DND-41 (cell line): ENCODE results near the gene MAPKBP1.

Source experiments
- ATAC-seq: fragments of 200-7000 bp; cut with Tn5 transposase; 3 replicates; pipeline ENCODE4 v1.9.1; 2021; ENCODE audit warnings: low read depth; ENCODE audit not compliant: insufficient read depth
- DNase-seq: peaks from one replicate; pipeline ENCODE4 v3.0.0-alpha.2; 2020
- H2AFZ ChIP-seq: 2 replicates; pipeline ENCODE4 v1.6.0; 2012; ENCODE audit warnings: low read depth, low read length
- H3K27ac ChIP-seq: 2 replicates; pipeline ENCODE4 v1.5.1; 2012; ENCODE audit warnings: low read length, inconsistent platforms
- H3K27me3 ChIP-seq: fragments of 200-600 bp; sonication (generic); 2 replicates; pipeline ENCODE4 v1.6.0; 2012; ENCODE audit warnings: low read length, mild to moderate bottlenecking, inconsistent platforms; ENCODE audit not compliant: insufficient read depth, poor library complexity
- H3K36me3 ChIP-seq: 2 replicates; pipeline ENCODE4 v1.5.1; 2012; ENCODE audit warnings: low read length, inconsistent platforms; ENCODE audit not compliant: insufficient read depth
- H3K4me1 ChIP-seq: 2 replicates; pipeline ENCODE4 v1.5.1; 2012; ENCODE audit warnings: mild to moderate bottlenecking, low read length; ENCODE audit not compliant: insufficient read depth
- H3K4me2 ChIP-seq: 2 replicates; pipeline ENCODE4 v1.6.0; 2012; ENCODE audit warnings: mild to moderate bottlenecking, moderate library complexity, low read length, inconsistent platforms; ENCODE audit not compliant: insufficient read depth
- H3K4me3 ChIP-seq, 2 experiments: fragments of 200-600 bp in 1 of 2; shearing (Covaris generic) in 1 of 2; 2 replicates each; pipeline ENCODE4 v1.5.1; 2012 to 2016; ENCODE audit warnings: inconsistent platforms in 2 of 2, low read length in 2 of 2, mild to moderate bottlenecking in 2 of 2, low read depth in 1 of 2, moderate library complexity in 1 of 2
- H3K79me2 ChIP-seq: 2 replicates; pipeline ENCODE4 v1.6.0; 2012; ENCODE audit warnings: low read length, inconsistent platforms; ENCODE audit not compliant: insufficient read depth
- H3K9ac ChIP-seq: 2 replicates; pipeline ENCODE4 v1.6.0; 2012; ENCODE audit warnings: low read depth, mild to moderate bottlenecking, inconsistent platforms, low read length, moderate library complexity
- H3K9me3 ChIP-seq: 2 replicates; pipeline ENCODE4 v1.5.1; 2012; ENCODE audit warnings: low read length, moderate library complexity, mild to moderate bottlenecking, inconsistent platforms; ENCODE audit not compliant: insufficient read depth, severe bottlenecking
- H4K20me1 ChIP-seq: 2 replicates; pipeline ENCODE4 v1.6.0; 2012; ENCODE audit warnings: low read length; ENCODE audit not compliant: insufficient read depth
- EZH2 ChIP-seq: IDR thresholded peaks from 3 replicates; pipeline ENCODE4 v1.6.1; 2012; ENCODE audit warnings: borderline replicate concordance, low read depth, mild to moderate bottlenecking, moderate library complexity, low read length, inconsistent platforms; ENCODE audit not compliant: severe bottlenecking
- TF ChIP-seq, protein P1 (sequence below): IDR thresholded peaks from 2 replicates; pipeline ENCODE4 v1.5.1; 2012; ENCODE audit warnings: borderline replicate concordance, low read length, moderate library complexity, mild to moderate bottlenecking; ENCODE audit not compliant: poor library complexity, severe bottlenecking; ENCODE audit errors: extremely low read depth

MAPKBP1 gene

DNA sequence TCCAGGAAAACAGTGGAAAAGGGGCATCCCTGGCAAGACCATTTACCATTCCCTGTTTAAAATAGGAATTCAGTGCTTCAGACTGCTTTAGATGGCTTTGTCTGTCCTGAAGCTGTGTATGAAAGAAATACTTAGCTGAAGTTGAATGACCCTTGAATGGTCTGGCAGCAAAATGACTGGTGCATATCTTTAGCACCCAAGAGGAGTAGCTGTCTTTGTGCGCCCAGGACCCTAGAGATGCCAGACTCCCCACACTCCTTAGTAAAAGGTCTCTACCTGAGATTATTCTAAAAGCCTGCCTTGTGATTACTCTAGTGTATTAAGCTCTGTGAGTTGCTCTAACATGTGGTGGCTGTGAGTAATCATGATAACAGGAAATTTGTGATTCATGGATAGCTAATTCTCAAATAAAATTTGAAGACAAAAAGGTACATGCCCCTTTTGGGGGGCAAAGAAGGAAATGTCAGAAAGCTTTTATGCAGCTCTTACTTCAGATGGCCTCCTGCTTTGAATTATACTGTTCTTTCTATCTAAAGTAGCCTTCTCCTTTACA, 3.2 kb downstream of the MAPKBP1 start:
- Histone ChIP-seq H3K79me2 (peaks cover 58% of the 10 kb centered on the region), H2AFZ (no peak overlapping the region), H3K27ac (no peak overlapping the region), H3K4me3 (0 out of 4 replicates have a peak overlapping the region, but pooled peaks of 1 of the 2 experiments have one; percentile 3), H3K4me2 (peak overlapping the region; percentile 95; the same call in 1 of the 2 replicates), H3K36me3 (no peaks in the 10 kb centered on the region; the same call in 1 of the 2 replicates), H3K9ac (peak overlapping the region; percentile 73; the same call in 1 of the 2 replicates), H4K20me1 (no peaks in the 10 kb centered on the region), H3K4me1 (peaks cover 51% of the 10 kb centered on the region), H3K9me3 (no peaks in the 10 kb centered on the region), H3K27me3 (no peaks in the 10 kb centered on the region)
- DNase-seq (no peak), ATAC-seq (no peak)
- TF ChIP-seq EZH2, result no peak
- TF ChIP-seq, protein P1, sequence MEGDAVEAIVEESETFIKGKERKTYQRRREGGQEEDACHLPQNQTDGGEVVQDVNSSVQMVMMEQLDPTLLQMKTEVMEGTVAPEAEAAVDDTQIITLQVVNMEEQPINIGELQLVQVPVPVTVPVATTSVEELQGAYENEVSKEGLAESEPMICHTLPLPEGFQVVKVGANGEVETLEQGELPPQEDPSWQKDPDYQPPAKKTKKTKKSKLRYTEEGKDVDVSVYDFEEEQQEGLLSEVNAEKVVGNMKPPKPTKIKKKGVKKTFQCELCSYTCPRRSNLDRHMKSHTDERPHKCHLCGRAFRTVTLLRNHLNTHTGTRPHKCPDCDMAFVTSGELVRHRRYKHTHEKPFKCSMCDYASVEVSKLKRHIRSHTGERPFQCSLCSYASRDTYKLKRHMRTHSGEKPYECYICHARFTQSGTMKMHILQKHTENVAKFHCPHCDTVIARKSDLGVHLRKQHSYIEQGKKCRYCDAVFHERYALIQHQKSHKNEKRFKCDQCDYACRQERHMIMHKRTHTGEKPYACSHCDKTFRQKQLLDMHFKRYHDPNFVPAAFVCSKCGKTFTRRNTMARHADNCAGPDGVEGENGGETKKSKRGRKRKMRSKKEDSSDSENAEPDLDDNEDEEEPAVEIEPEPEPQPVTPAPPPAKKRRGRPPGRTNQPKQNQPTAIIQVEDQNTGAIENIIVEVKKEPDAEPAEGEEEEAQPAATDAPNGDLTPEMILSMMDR, result no peak

DNA sequence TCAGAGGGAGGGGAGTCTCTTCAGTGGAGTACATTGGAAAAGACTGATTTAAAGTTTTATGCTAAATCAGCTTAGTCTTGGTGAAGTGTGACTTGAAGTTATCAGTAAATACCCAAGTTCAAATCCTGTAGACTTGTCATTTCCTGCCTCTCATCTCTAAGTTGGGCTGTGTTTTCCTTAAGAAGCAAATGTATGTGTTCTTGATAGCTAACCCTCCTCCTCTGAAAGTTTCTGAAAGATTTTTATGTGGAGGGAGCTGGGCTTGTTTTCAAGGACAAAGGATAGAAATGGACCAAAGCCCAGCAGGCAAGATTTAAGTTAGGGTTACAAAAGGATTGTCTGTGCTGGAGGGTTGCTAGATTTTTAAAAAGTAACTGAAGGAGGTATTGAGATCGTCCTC, 4.2 kb downstream of the MAPKBP1 start:
- no peak for DNase-seq
- TF ChIP-seq, protein P1, result no peak
- TF ChIP-seq EZH2, result no peak
- Histone ChIP-seq H3K27me3 (no peaks in the 10 kb centered on the region), H3K9ac (no peak overlapping the region), H3K4me3 (no peak overlapping the region), H4K20me1 (no peaks in the 10 kb centered on the region), H3K9me3 (no peaks in the 10 kb centered on the region), H3K4me2 (no peak overlapping the region), H3K4me1 (peaks cover 41% of the 10 kb centered on the region), H3K27ac (no peak overlapping the region), H2AFZ (no peak overlapping the region), H3K79me2 (peaks cover 68% of the 10 kb centered on the region), H3K36me3 (no peaks in the 10 kb centered on the region; the same call in 1 of the 2 replicates)
- ATAC-seq, result no peak

DNA sequence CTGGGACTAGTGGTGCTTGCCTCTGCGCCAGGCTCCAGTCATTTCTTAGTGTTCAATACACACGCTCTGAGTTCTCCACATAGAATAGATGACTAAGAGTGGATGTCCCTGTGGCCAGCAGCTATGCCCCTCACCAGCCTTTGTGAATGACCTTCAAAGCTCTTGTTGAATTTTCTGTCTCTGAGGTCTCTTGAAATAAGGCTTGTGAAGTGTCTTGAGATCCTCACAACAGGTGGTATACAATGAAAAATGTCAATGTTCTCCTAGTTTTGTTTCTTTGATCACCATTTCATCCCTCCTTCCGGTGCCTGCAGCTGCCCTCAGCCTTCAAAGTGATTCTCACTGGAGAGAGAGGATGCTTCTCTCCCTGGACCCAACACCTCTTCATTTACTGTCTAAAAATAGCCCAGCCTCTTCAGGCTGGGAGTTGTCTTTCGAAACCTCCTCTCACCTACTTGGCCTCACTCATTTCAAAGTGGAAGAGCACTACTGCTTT, 5.4 kb downstream of the MAPKBP1 start:
- H3K36me3 ChIP-seq, result no peaks in the 10 kb centered on the region; the same call in 1 of the 2 replicates
- H3K27ac ChIP-seq, result no peak overlapping the region
- ATAC-seq (no peak), DNase-seq (no peak)
- H4K20me1 ChIP-seq, result no peaks in the 10 kb centered on the region
- H3K27me3 ChIP-seq, result no peaks in the 10 kb centered on the region
- no peak overlapping the region for H3K4me3 ChIP-seq
- H3K9ac ChIP-seq, result no peak overlapping the region
- TF ChIP-seq, protein P1, result no peak
- no peak for TF ChIP-seq EZH2
- no peak overlapping the region for H2AFZ ChIP-seq
- peaks cover 74% of the 10 kb centered on the region for H3K79me2 ChIP-seq
- peaks cover 35% of the 10 kb centered on the region for H3K4me1 ChIP-seq
- no peak overlapping the region for H3K4me2 ChIP-seq
- no peaks in the 10 kb centered on the region for H3K9me3 ChIP-seq

DNA sequence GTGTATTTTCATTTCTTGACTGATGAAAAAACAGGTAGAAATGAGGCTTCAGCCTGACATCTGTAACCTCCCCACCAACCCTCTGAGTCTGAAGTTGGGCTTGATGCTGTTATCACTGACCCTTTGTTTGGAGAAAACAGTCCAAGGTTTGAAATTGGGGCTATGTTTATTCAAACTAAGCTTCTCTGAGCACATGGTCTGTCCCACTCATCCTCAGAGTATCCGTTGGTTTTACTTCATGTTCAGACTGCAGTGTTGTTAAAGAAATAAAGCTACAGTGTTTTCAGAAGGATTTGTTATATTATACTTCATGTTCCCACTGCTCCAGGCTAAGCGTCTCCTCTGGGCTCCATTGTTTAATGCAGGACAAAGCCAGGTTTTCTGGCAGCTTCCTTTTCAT, 6.0 kb downstream of the MAPKBP1 start:
- H3K9ac ChIP-seq, result no peak overlapping the region
- no peaks in the 10 kb centered on the region for H3K36me3 ChIP-seq
- DNase-seq, result no peak
- H3K9me3 ChIP-seq, result no peaks in the 10 kb centered on the region
- no peak overlapping the region for H3K4me3 ChIP-seq
- H3K27me3 ChIP-seq, result no peaks in the 10 kb centered on the region
- no peak for TF ChIP-seq EZH2
- TF ChIP-seq, protein P1, result no peak
- H2AFZ ChIP-seq, result no peak overlapping the region
- H3K4me2 ChIP-seq, result no peak overlapping the region
- peaks cover 68% of the 10 kb centered on the region for H3K79me2 ChIP-seq
- no peak overlapping the region for H3K27ac ChIP-seq
- no peaks in the 10 kb centered on the region for H4K20me1 ChIP-seq
- no peak for ATAC-seq
- H3K4me1 ChIP-seq, result peaks cover 30% of the 10 kb centered on the region
